HEK293T (cell line): ENCODE data around the gene WWC2.

Experiments
- ARNT ChIP-seq: fragments of 450-650 bp; IDR thresholded peaks from 2 replicates; pipeline ENCODE4 v1.6.1; 2017; ENCODE audit warnings: mild to moderate bottlenecking
- BHLHE40 ChIP-seq: fragments of 450-650 bp; IDR thresholded peaks from 2 replicates; pipeline ENCODE4 v1.6.1; 2016; ENCODE audit warnings: mild to moderate bottlenecking, moderate library complexity, borderline replicate concordance
- CTBP1 ChIP-seq: fragments of 450-650 bp; IDR thresholded peaks from 2 replicates; pipeline ENCODE4 v1.6.1; 2016; ENCODE audit warnings: borderline replicate concordance
- ELF4 ChIP-seq: fragments of 450-650 bp; IDR thresholded peaks from 2 replicates; pipeline ENCODE4 v1.6.1; 2017; ENCODE audit warnings: antibody characterized with exemption
- FOXA1 ChIP-seq: fragments of 450-650 bp; IDR thresholded peaks from 2 replicates; pipeline ENCODE4 v1.6.1; 2016; ENCODE audit warnings: mild to moderate bottlenecking
- FOXK2 ChIP-seq: fragments of 450-650 bp; IDR thresholded peaks from 2 replicates; pipeline ENCODE4 v1.6.1; 2016; ENCODE audit warnings: mild to moderate bottlenecking
- FOXM1 ChIP-seq: fragments of 450-650 bp; IDR thresholded peaks from 2 replicates; pipeline ENCODE4 v1.6.1; 2017; ENCODE audit warnings: mild to moderate bottlenecking, borderline replicate concordance
- HDGF ChIP-seq: fragments of 450-650 bp; IDR thresholded peaks from 2 replicates; pipeline ENCODE4 v1.6.1; 2017; ENCODE audit warnings: antibody characterized with exemption, borderline replicate concordance
- LEF1 ChIP-seq: fragments of 450-650 bp; IDR thresholded peaks from 2 replicates; pipeline ENCODE4 v1.6.1; 2017; ENCODE audit warnings: mild to moderate bottlenecking, borderline replicate concordance
- NFRKB ChIP-seq: fragments of 450-650 bp; IDR thresholded peaks from 2 replicates; pipeline ENCODE4 v1.6.1; 2016; ENCODE audit warnings: mild to moderate bottlenecking, moderate library complexity
- SP1 ChIP-seq: fragments of 450-650 bp; IDR thresholded peaks from 2 replicates; pipeline ENCODE4 v1.6.1; 2017
- SUZ12 ChIP-seq: fragments of 450-650 bp; IDR thresholded peaks from 2 replicates; pipeline ENCODE4 v1.6.1; 2016; ENCODE audit warnings: mild to moderate bottlenecking
- TARDBP ChIP-seq: fragments of 450-650 bp; IDR thresholded peaks from 2 replicates; pipeline ENCODE4 v1.6.1; 2016
- ZNF384 ChIP-seq: fragments of 450-650 bp; IDR thresholded peaks from 2 replicates; pipeline ENCODE4 v1.6.1; 2016

DNA sequence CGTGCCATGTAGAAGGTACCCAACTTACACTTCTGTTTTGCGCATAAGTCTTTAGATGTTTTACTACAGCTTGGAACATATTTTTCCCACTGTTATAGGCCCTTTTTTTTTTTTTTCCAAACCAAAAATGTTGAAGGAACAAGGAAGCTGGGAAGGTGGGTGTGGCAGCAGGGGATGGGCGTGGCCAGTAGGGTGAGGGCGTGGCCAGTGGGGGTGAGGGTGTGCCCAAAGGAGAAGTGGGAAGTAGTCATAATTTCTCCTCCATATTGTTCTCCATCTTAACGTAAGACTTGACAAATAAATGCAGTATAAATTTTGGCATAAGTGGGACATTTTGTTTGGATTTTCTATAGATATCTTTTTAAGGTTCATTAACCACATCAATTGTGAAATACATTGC lies 190.6 kb downstream of the WWC2 start:
- TF ChIP-seq ARNT (no peak), LEF1 (no peak), FOXA1 (no peak), NFRKB (no peak), ELF4 (no peak), SP1 (no peak), SUZ12 (no peak), BHLHE40 (no peak), ZNF384 (no peak), FOXM1 (no peak), TARDBP (no peak), CTBP1 (no peak), HDGF (no peak), FOXK2 (no peak)
